ENCODE results near the gene DBN1.

GRCh38 chr5:177425196-177425800 lies 48.1 kb downstream of the DBN1 start:
- TF ChIP-seq CTCF (IDR thresholded peaks at IDR 0.05; ENCODE audit: low read depth, low read length), result no peak
- TF ChIP-seq EZH2phosphoT487 (IDR thresholded peaks at IDR 0.05; ENCODE audit: low read depth), result no peak
